Keratinocyte (primary cell): ENCODE data around the gene CACNA1C.

Experiments
- CTCF ChIP-seq, 3 experiments: IDR thresholded peaks in 1 of 3; conservative IDR thresholded peaks in 1 of 3; optimal IDR thresholded peaks in 1 of 3; 2 replicates in 2 of 3; 3 replicates in 1 of 3; pipeline versions ENCODE3 to v1.5.1; 2011; ENCODE audit warnings: low read length in 3 of 3, mild to moderate bottlenecking in 3 of 3, moderate library complexity in 2 of 3, control low read depth in 1 of 3, inconsistent platforms in 1 of 3; ENCODE audit not compliant: insufficient read depth in 2 of 3; ENCODE audit errors: extremely low read depth in 1 of 3
- EZH2 ChIP-seq: IDR thresholded peaks from one replicate; pipeline ENCODE4 v1.6.1; 2012; ENCODE audit warnings: inconsistent platforms, mild to moderate bottlenecking, low read length, moderate library complexity

DNA sequence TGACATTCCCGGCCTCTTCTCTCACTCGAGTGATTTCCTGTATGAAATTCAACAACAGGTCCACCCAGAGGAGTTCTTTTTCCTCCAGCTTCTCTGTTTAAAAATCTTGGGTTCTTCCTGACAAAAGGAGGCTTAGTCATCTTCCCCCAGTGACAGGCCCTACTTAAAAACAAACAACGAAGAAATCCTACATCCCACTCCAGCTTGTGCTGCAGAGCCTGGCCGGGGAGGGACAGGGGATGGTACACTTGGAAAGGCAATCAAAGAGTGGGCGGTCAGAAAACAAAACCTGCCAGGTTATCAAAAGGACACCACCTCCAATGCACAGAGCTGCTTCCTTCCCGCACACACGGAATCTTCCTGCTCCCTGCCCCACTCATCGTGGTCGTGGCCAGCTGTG is 101.3 kb downstream of the CACNA1C start:
- TF ChIP-seq CTCF (optimal IDR thresholded peaks at IDR 0.05 in 1 of 3, IDR thresholded peaks at IDR 0.05 in 1 of 3, conservative IDR thresholded peaks at IDR 0.05 in 1 of 3; ENCODE audit: extremely low read depth in 1 of 3, insufficient read depth in 2 of 3, low read length in 3 of 3) (no peak), EZH2 (no peak)
